GM21381 (cell line): Measurements from ENCODE around the gene FAM98A.

Experiments
- ATAC-seq: cut with Tn5 transposase; IDR thresholded peaks from one replicate; pipeline ENCODE4 v1.9.1; 2021; ENCODE audit warnings: mild to moderate bottlenecking, moderate library complexity; ENCODE audit not compliant: unreplicated experiment

Gene FAM98A

GRCh38 chr2:33598561-33599174, 431 bp downstream of the FAM98A start:
- ATAC-seq = peak; percentile 52

GRCh38 chr2:33597026-33597425, 2.1 kb downstream of the FAM98A start:
- no peak for ATAC-seq

DNA sequence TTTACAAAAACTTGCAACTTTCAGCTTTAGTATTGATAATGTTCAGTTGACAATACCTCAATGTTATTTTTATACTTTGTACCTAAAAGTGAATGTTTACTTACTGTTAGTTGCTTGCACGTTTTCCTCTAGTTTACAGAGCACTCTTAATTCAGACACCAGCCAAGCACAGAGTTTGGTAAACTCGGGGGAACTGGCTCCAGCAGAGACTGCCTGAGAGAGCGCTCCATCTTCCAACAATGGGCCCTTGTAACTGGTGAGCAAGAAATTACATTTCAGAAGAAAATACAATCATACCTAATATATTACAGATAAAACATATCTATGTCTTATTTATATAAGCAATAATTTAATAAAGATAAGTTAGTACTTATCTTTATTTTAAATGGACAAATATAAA, 3.7 kb downstream of the FAM98A start:
- no peak for ATAC-seq

DNA sequence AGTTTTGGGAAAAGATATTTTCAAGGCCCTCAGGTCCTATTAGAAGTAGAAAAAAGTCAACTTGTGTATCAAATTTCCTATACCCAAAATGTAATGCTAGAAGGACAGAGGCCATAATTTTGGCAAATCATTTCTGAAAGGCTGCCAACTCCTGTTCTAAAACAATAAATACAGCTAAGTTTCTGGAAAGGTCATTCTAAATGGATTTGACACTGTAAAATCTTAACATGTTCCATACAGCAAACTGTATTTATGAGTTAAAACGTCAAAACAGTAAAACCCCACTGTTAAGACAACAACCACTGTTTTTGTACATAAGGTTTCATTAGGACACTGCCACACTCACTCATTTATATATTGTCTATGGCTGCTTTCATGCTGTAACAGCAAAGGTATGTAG, 9.7 kb downstream of the FAM98A start:
- no peak for ATAC-seq

DNA sequence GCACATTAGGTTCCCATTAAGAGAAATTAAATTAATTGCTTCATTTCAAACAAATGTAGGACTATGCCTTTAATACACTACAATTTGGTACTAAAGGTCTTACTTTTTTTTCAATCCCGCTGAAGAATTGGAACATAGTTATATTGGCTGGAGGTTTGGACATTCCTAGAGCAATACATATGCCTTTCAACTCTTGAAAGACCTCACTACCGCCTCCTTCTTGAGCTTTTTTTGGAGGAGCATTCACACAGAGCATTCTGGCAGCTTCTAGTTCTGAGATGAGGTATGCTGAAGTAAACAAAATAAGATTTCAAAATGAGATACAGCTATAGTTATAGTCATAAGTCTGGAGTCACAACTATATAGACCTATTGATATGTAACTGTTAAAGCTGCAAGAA, 10.9 kb downstream of the FAM98A start:
- no peak for ATAC-seq

- ATAC-seq = no peak
These were observed 12.3 kb downstream of the FAM98A start for GRCh38 chr2:33586766-33587165.

DNA sequence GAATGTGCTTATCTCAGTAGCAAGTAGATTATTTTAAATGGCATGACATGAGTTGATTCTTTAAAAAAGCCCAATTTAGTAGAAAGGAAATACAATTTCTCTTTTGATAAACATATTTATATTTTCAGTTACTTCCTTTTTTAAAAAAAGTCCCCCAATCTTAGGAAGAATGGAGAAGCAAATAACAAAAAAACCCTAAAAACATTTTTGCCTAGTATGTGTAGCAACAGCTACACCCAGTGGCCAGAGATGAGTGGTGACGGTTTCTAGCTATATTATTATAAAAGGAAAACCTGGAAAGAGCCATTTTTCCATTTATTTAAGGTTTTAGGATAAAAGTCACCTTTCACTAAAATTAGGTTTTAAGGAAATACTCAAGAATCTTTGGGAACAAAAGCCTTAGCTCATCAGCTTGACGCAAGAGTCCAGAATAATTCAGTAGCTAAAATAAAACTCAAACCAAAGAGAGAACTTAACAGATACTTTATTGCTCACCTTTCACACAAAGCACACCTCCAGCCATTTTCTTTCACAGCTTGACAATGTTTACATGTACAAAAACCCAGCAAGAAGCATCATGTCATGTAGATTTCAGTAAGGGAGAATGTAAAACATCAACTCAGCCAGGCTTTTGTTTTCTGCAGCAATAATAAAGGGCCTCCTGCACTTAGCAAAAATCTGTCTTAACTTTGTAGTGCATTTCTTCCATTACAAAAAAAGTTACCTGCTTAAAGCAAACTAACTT, 15.7 kb downstream of the FAM98A start:
- ATAC-seq = peak; percentile 70

DNA sequence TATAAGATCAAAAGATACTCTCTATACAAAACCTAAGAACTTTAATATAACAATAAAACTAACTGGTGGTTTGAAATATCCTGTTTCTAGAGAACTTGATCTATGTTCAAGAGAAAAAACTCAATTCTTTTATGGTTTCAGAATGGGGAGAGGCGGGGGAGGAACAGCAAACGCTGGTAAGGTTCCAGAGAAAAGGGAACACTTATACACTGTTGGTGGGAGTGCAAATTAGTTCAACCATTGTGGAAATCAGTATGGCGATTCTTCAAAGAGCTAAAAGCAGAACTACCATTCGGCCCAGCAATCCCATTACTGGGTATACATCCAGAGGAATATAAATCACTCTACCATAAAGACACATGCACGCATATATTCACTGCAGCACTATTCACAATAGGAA, 17.2 kb downstream of the FAM98A start:
- ATAC-seq = no peak

DNA sequence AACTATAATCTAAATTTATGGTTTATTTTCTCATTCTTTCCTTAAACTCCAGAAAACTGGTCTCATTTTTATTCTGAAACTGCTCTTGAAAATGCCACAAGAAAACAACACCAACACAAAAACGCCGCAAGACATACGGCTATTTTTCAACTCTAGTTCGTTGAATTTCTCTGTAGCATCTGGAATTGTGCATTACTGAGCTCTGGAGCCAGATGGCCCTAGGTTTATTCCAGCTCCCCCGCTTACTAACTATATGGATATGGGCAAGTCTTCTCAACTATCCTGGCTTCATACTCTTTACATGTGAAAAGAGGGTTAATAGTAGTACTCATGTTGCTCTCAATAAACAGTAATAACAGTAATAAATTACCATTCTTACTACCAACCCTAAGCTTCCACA, 19.9 kb downstream of the FAM98A start:
- no peak for ATAC-seq

- ATAC-seq = no peak
These were observed 21.4 kb downstream of the FAM98A start for GRCh38 chr2:33577668-33578067.

- no peak for ATAC-seq
These were observed 22.0 kb downstream of the FAM98A start for GRCh38 chr2:33577084-33577483.

DNA sequence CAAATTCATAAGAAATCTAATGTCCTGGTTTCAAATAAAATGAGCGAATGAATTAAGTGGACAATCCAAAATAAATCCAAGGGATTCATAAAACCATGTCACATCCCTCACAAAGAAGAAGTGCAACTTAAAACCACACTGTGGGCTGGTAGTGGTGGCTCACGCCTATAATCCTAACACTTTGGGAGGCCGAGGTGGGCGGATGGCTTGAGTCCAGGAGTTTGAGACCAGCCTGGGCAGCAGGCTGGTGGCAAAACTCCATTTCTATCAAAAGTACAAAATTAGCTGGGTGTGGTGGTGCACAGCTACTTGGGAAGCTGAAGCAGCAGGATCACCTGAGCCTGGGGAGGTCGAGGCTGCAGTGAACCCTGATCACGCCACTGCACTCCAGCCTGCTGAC, 25.4 kb downstream of the FAM98A start:
- ATAC-seq = no peak

- ATAC-seq = no peak
These were observed 28.4 kb downstream of the FAM98A start for GRCh38 chr2:33570681-33571080.

- no peak for ATAC-seq
These were observed 37.2 kb downstream of the FAM98A start for GRCh38 chr2:33561872-33562271.

DNA sequence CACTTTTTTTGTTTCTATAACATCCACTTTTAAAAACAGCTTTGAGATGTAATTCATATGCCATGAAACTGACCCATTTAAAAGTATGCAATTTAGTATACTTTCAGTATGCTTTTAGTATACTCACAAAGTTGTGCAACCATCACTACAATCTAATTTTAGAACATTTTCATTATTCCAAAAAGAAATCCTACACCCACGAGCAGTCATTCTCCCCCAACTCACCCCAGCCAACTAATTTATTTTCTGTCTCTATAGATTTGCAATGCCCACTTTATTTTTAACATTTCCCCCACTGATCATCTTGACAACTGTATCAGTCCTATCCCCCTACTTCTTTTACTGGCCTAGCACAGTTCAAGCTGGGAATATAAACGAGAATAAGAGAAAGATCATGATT, 39.1 kb downstream of the FAM98A start:
- no peak for ATAC-seq

- ATAC-seq = no peak
These were observed 39.8 kb downstream of the FAM98A start for GRCh38 chr2:33559328-33559727.

DNA sequence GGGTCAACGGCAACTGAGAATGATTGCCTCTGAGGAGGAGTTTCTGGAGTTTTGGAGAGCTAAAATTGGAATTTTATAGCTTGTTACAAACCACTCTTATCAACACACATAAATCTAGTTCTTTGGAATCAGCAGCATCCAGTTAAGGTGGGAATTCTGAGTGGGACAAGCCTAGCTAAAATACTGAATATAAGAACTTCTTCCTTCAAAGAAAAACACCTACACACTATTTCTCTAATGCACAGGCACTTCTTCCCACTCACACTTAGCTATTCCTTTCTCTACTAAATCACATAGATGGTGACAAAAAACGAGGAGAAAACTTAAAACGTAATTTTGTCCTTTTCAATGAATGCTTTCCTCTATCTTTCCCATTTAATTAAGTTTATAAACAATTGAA, 43.4 kb downstream of the FAM98A start:
- no peak for ATAC-seq

- ATAC-seq = no peak
These were observed 46.2 kb downstream of the FAM98A start for GRCh38 chr2:33552758-33553461.

GRCh38 chr2:33550206-33550605, 48.9 kb downstream of the FAM98A start:
- no peak for ATAC-seq

- ATAC-seq = no peak
These were observed 57.9 kb downstream of the FAM98A start for GRCh38 chr2:33541243-33541642.

DNA sequence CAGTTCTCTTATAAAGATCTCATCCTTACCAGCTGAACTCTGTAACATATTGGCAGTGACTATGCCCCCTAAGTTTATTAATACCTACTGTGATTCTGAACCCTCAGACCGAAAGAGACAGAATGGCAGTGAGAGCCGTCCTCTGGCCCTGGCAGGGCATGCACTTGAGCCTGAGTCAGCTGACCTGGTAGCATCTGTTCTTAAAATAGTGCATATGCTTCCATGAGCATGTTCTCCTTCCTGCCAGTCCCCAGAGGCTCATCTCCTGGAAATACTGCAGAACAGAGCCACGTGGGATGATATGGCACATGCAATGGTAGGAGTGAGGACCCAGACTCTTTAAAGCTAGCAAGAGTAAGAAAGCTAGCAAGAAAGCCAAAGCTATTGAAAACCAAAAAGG, 63.7 kb downstream of the FAM98A start:
- ATAC-seq = no peak
